ENCODE measurements around the gene TMED10. TPM values are rescaled to one million over a fixed set of nuclear protein-coding genes. Genes with fewer than 3 reads are reported as not detected.

The TMED10 gene
- total and polyA plus RNA-seq, 2 donors from 2014 or later = 222 to 401 TPM

GRCh38 chr14:75083271-75083670 lies 93.1 kb downstream of the TMED10 start:
- no peak for FAIRE-seq
- H3K36me3 ChIP-seq (ENCODE audit: control insufficient read depth in 2 of 3, insufficient read depth in 3 of 3, low read length in 3 of 3) = peaks cover 22 to 28% (median 25%) of the 10 kb centered on the region in 3 donors

GRCh38 chr14:75081660-75082229 lies 94.7 kb downstream of the TMED10 start:
- peaks cover 6 to 10% (median 8%) of the 10 kb centered on the region in 3 donors for H3K4me1 ChIP-seq (ENCODE audit: control insufficient read depth in 2 of 3, insufficient read depth in 2 of 3, low read depth in 1 of 3, low read length in 3 of 3)
- no peaks in the 10 kb centered on the region for H3K27me3 ChIP-seq (ENCODE audit: control insufficient read depth, insufficient read depth, low read length)
- peak overlapping the region in 1 of 3 donors; percentile 2 for H3K4me3 ChIP-seq (ENCODE audit: low read length in 3 of 3)
- intact Hi-C loops (cut with DNase I) = loop anchor here (10.0 kb wide), 1 partner anchor 137 kb away; no protein-coding TSS in a partner anchor
- no peak overlapping the region for H3K9ac ChIP-seq (ENCODE audit: low read length in 3 of 3)
- no peak overlapping the region for H3K27ac ChIP-seq (ENCODE audit: low read depth in 2 of 2, low read length in 2 of 2)
- no peak for FAIRE-seq
- H3K9me3 ChIP-seq (ENCODE audit: control insufficient read depth in 2 of 3, insufficient read depth in 1 of 3, low read length in 3 of 3) = no peaks in the 10 kb centered on the region
- TF ChIP-seq CTCF (IDR thresholded peaks at IDR 0.05; ENCODE audit: borderline replicate concordance, extremely low read depth, insufficient read depth) = no peak
- peaks cover 10 to 15% (median 11%) of the 10 kb centered on the region in 3 donors for H3K36me3 ChIP-seq (ENCODE audit: control insufficient read depth in 2 of 3, insufficient read depth in 3 of 3, low read length in 3 of 3)
- DNase-seq = peak in 1 of 5 donors; percentile 26

More at GRCh38 chr14:75083271-75083670, 93.1 kb downstream of the TMED10 start:
- Histone ChIP-seq H3K4me3 (ENCODE audit: low read length in 3 of 3) (no peak overlapping the region), H3K27ac (ENCODE audit: low read depth in 2 of 2, low read length in 2 of 2) (no peak overlapping the region), H3K4me1 (ENCODE audit: control insufficient read depth in 2 of 3, insufficient read depth in 2 of 3, low read depth in 1 of 3, low read length in 3 of 3) (peaks cover 6 to 10% (median 8%) of the 10 kb centered on the region in 3 donors), H3K9me3 (ENCODE audit: control insufficient read depth in 2 of 3, insufficient read depth in 1 of 3, low read length in 3 of 3) (no peaks in the 10 kb centered on the region), H3K27me3 (ENCODE audit: control insufficient read depth, insufficient read depth, low read length) (no peaks in the 10 kb centered on the region), H3K9ac (ENCODE audit: low read length in 3 of 3) (no peak overlapping the region)
- no peak for TF ChIP-seq CTCF (IDR thresholded peaks at IDR 0.05; ENCODE audit: borderline replicate concordance, extremely low read depth, insufficient read depth)
- intact Hi-C loops (cut with DNase I) = loop anchor here (10.0 kb wide), 1 partner anchor 138 kb away; no protein-coding TSS in a partner anchor
- no peak for DNase-seq

Other genes with a start within 250 kb of the TMED10 start
- 9.3 TPM for gene PGF, start 221.0 kb downstream of the TMED10 start, total RNA-seq
- 12.1 TPM for gene PGF, start 221.0 kb downstream of the TMED10 start, polyA plus RNA-seq (ENCODE audit: insufficient read depth, low read depth, low replicate concordance)
- gene EIF2B2, start 173.7 kb downstream of the TMED10 start, total RNA-seq = 44.0 TPM
- 60.6 TPM for gene EIF2B2, start 173.7 kb downstream of the TMED10 start, polyA plus RNA-seq (ENCODE audit: insufficient read depth, low read depth, low replicate concordance)
- 31.2 TPM for gene MLH3, start 125.1 kb downstream of the TMED10 start, total RNA-seq
- 21.7 TPM for gene MLH3, start 125.1 kb downstream of the TMED10 start, polyA plus RNA-seq (ENCODE audit: insufficient read depth, low read depth, low replicate concordance)
- gene ACYP1, start 112.6 kb downstream of the TMED10 start, total RNA-seq = 20.6 TPM
- gene ACYP1, start 112.6 kb downstream of the TMED10 start, polyA plus RNA-seq (ENCODE audit: insufficient read depth, low read depth, low replicate concordance) = 16.8 TPM
- 6.7 TPM for gene ZC2HC1C, start 107.0 kb downstream of the TMED10 start, total RNA-seq
- gene ZC2HC1C, start 107.0 kb downstream of the TMED10 start, polyA plus RNA-seq (ENCODE audit: insufficient read depth, low read depth, low replicate concordance) = 11.9 TPM
- 81.5 TPM for gene NEK9, start 49.6 kb downstream of the TMED10 start, total RNA-seq
- 25.4 TPM for gene NEK9, start 49.6 kb downstream of the TMED10 start, polyA plus RNA-seq (ENCODE audit: insufficient read depth, low read depth, low replicate concordance)
- gene FOS, start 102.2 kb upstream of the TMED10 start, total RNA-seq = 116 TPM
- 193 TPM for gene FOS, start 102.2 kb upstream of the TMED10 start, polyA plus RNA-seq (ENCODE audit: insufficient read depth, low read depth, low replicate concordance)

All from kidney (tissue), 14 donors.